GM12801 (cell line): Measurements from ENCODE around the gene SPIN1.

Experiments used
- TF ChIP-seq, protein P1 (sequence below): IDR thresholded peaks from one replicate; pipeline ENCODE4 v1.5.1; 2011; ENCODE audit warnings: control low read depth; ENCODE audit not compliant: insufficient read length; ENCODE audit errors: extremely low read depth

The SPIN1 gene

DNA sequence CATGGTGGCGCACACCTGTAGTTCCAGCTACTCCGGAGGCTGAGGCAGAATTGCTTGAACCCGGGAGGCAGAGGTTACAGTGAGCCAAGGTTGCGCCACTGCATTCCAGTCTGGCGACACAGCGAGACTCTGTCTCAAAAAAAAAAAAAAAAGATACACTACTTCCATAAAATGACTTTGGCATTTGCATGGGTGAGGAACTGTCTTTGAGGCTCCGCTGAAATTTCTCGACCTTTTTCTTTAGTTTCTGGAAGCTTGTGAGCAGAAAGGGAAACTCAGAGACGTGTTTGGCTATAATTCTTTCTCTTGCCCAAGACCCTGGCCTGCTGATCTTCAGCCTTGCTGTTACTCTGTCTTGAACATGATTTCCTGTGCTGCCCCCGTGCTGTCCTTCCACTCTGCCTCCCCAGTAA lies 37.3 kb downstream of the SPIN1 start:
- TF ChIP-seq, protein P1, sequence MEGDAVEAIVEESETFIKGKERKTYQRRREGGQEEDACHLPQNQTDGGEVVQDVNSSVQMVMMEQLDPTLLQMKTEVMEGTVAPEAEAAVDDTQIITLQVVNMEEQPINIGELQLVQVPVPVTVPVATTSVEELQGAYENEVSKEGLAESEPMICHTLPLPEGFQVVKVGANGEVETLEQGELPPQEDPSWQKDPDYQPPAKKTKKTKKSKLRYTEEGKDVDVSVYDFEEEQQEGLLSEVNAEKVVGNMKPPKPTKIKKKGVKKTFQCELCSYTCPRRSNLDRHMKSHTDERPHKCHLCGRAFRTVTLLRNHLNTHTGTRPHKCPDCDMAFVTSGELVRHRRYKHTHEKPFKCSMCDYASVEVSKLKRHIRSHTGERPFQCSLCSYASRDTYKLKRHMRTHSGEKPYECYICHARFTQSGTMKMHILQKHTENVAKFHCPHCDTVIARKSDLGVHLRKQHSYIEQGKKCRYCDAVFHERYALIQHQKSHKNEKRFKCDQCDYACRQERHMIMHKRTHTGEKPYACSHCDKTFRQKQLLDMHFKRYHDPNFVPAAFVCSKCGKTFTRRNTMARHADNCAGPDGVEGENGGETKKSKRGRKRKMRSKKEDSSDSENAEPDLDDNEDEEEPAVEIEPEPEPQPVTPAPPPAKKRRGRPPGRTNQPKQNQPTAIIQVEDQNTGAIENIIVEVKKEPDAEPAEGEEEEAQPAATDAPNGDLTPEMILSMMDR: no peak

DNA sequence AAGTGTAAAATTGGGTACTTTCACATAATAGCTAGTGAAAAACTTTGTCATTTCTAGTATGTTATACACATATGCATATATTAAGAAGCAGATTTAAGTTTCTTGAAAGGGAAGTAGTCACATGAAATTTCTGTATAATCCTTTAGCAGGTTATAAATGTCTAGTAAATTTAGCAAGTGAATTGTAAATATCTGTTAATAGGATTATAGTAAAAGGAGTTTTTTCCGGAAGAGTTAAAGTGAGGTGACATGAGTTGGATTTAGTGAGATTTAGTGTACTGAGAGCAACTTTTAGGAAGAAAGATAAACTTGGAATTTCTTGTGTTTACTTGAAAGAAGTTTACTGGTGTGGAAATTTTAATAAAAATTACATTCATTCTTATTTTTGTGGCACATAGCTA lies 38.4 kb downstream of the SPIN1 start:
- TF ChIP-seq, protein P1: no peak

DNA sequence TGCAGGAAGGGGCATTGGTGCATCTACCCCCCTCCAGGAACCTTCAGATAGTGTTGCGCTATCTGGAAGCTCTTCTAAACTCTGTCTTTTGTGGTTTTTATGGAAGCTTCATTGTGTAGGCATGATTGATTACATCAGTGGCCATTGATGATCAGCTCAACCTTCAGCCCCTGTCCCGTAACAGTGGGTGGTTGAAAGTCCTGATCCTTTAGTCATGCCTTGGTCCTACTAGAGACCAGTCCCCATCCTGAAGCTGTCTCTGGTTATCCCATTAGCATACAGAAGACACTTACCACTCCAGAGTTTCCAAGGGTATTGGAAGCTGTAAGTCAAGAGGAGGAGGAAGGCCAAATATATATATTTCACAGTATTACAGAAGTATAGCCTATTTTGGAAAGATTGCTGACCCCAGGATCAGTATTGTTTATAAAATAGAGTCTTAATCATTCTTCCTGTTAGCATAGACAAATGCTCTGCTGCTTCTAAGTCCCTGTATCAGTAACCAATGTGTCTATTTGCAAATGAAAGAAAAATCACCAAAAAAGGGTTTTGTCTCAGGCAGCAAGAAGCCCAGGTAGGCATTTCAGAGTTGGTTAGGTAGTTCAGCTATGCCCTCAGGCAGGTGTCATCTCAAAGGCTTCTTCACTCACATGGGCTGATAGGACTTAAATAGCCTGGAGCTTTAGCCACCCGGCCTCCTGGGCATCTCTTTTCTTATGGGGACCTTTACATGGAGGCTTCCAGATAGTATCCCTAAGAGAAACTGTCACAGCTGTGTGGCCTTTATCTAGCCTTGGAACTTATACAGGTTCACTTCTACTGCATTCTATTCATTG lies 41.6 kb downstream of the SPIN1 start:
- TF ChIP-seq, protein P1: no peak

DNA sequence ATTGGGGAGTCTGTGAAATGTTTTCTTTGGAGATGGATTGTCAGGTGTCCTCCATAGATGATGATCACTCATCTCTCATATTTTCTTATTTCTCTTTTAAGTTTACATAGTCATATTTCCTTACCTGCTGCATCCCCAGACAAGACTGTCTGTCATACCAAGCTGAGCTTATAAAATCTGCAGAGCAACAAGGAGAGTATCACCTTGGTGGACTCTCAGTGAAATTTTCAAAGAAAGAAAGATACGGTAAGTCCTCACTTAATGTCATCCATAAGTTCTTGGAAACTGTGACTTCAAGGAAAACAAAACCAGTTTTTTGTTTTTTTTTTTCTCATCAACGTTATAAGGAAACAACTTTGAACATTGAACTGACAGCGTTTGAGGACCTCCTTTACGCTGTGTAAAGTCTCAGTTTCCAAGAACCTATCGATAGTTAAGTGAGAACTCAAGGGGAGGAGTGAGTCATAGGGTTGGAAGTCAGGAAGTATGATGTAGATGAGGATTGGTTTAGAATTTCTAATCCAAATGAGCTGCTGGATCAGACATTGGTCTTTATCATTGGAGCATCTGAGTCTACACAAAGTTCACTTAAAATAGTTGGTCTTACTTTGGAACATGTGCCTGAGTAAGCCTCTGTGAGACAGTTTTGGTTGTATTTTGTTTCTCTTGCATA lies 45.5 kb downstream of the SPIN1 start:
- TF ChIP-seq, protein P1: no peak

DNA sequence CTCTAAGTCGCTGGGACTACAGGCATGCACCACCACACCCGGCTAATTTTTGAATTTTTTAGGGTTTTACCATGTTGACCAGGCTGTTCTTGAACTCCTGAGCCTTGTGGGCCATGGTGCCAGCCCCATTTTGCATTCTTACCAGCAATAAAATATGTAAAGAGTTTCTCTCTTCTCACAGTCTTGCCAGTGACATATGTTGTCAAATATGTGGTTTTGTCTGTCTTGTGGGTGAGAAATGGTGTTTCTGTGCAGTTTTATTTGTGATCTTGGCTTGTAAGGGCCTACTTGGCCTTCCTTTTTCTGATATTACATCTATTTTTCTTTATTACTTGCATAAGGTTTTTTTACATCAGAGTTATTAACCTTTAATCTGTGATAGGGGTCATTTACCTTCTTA lies 47.1 kb downstream of the SPIN1 start:
- TF ChIP-seq, protein P1: no peak

DNA sequence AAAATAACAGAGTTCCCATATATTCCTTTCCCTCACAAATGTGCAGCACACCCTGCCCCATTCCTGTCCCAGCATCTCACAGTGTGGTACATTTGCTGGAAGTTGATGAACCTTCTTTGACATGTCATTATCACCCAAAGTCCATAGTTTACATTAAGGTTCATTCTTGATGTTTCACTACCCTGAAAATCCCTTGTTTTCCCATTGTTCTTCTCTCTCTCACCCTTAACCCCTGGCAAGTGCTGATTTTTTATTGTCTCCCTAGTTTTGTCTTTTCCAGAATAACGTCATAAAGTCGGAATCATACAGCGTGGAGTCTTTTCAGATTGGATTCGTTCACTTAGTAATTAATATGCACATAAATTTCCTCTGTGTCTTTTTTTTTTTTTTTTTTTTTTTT lies 48.1 kb downstream of the SPIN1 start:
- TF ChIP-seq, protein P1: no peak

DNA sequence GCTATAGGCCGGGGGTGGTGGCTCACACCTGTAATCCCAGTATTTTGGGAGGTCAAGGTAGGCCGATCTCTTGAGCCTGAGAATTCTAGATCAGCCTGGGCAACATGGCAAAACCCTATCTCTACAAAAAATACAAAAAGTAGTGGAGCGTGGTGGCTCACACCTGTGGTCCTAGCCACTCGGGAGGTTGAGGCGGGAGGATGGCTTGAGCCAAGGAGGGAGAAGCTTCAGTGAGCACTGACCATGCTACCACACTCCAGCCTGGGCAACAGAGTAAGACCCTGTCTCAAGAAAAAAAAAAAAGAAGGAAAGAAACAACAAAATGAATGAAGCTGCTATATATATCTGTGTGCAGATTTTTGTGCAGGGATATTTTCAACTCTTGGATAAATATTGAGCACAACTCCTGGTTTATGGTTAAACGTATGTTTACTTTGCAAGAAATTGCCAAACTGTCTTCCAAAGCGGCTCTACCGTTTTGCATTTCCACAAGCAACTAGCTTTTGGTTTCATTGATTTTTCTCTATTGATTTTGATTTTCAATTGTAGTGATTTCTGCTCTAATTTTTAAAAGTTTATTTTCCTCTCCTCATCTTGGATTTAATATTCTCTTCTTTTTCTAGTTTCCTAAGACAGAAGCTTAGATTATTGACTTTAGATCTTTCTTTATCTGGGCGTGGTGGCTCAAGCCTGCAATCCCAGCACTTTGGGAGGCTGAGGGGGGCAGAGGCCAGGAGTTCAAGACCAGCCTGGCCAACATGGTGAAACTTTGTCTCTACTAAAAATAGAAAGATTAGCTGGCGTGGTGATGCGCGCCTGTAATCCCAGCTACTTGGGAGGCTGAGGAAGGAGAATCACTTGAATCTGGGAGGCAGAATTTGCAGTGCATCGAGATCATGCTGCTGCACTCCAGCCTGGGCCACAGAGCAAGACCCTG lies 49.2 kb downstream of the SPIN1 start:
- TF ChIP-seq, protein P1: no peak
